Measurements from ENCODE around the gene CNTNAP5.
"Not testable (repeated sequence)": the region's sequence is repeated elsewhere in the genome, so short reads cannot be mapped to it uniquely, and the experiment has no call there.

Gene CNTNAP5

DNA sequence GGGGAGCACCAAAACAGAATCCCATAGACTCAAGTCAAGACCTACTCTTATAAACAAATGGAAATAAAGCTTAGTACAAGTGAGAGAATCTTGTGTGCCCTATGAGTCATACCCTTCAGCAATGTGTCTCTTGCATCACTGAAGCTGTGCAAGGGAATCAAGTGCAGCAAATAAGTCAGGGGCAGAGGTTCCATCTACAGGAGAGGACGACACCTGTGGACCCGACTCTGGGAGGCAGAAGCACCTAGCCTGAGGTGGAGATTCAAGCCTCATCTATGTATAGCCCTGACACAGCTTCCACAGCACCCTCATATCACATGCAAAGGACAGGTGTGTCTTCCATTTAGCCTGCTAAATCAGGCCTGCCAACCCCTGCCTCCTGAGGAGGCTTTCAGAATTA is 298.2 kb downstream of the CNTNAP5 start:
- no peak for DNase-seq (ENCODE audit: low read depth)

GRCh38 chr2:124325667-124326440 is 300.8 kb downstream of the CNTNAP5 start:
- DNase-seq (ENCODE audit: low read depth): no peak

DNA sequence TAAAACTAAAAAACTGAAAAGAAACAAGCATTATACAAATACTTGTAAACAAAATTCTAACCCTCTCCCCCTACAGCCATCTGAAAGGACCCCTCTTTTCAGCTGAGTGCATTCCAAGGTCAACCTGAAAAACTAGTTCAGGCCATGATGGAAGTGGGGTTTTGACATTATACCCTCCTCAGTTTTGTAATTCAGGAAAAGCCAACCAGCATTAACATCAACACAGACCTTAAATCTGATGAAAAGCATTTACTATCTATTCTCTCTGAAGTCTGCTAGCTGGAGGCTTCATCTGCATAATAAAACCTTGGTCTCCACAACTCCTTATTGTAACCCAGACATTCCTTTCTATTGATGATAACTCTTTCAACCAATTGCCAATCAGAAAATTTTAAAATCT is 302.2 kb downstream of the CNTNAP5 start:
- no peak for DNase-seq (ENCODE audit: low read depth)

DNA sequence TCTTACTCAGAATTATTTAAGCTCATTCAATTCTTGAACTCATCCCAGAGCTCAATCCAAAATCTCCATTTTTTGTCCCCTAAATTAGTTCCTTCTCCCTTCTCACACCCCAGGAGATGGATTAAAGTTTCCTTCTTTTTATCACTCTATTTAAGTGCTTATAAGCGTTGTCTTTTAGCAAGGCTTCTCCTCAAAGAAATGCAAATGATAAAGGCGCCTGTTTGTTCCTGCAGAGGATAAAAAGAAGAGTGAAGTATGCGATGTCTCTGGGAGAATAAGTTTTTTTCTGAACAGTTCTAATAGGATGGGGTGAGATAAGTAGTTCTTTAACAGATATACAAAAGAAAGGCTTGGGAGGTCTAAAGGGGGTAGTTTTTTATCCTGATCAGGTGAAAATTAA is 303.3 kb downstream of the CNTNAP5 start:
- no peak for DNase-seq (ENCODE audit: low read depth)

GRCh38 chr2:124333784-124334183 is 308.7 kb downstream of the CNTNAP5 start:
- DNase-seq (ENCODE audit: low read depth): no peak

- no peak for DNase-seq (ENCODE audit: low read depth)
Observed at GRCh38 chr2:124335058-124335457, 310.0 kb downstream of the CNTNAP5 start.

- no peak for DNase-seq (ENCODE audit: low read depth)
Observed at GRCh38 chr2:124339709-124340108, 314.6 kb downstream of the CNTNAP5 start.

DNA sequence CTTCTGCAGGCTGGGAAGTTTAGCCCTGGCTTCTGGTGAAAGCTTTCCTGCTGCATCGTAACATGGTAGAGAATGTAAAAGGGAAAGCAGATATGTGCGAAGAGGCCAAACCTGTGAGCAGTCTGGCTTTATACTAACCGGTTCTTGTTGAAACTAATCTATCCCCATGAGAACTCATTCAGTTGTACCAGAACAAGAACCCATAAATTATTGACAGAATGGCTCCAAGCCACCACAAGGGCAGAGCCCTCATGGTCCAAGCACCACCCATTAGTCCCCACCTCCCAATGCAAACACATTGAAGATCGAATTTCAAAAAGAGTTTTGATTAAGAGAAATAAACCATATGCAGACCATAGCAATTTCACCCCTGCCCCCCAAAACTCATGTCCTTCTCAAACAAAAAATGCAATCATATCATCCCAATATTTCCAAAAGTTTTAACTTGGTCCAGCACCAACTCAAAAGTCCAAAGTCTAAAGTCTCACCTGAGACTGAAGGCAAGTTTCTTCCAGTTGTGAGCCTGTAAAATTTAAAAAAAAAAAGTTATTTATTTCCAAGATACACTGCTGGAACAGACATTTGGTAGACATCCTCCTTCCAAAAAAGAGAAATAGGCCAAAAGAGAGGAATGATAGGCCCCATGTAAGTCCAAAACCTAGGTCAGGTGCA is 318.9 kb downstream of the CNTNAP5 start:
- no peak for DNase-seq (ENCODE audit: low read depth)

DNA sequence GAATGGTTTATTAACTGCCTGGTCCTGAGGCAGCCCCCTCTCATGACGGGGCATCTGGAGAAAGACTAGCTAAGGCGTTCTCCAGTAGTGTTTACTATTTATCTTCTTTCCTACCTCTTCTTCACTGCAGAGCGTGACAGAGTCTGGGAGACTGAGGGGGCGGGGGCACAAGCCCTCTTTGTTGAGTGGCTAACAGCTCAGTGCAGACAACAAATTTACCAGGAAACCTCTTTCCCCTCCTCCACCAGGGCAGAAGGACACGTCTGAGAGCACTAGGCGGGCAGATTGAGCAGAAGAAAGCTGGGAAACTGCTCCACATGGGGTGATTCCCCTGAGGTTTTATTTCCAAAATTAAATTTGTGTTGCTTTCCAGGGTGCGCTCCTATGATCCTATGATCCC is 322.1 kb downstream of the CNTNAP5 start:
- DNase-seq (ENCODE audit: low read depth): no peak

DNA sequence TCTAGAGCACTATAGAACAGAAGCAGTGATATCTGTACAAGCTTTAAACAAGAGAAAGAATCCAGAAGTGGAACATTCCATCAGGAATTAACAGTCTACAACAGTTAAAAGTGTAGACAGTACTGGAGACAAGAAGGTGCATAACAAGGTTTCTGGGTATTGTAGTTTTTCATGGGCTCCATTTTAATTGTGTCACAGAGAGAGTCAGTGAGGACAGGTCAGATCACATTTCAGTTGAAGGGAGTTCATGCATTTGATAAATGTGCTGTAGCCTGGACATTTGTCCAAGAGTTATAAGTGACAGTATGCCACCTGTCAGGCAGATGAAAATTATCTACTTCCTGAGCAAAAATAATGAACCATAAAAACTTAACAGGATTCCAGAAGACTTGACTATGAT is 328.6 kb downstream of the CNTNAP5 start:
- no peak for DNase-seq (ENCODE audit: low read depth)

GRCh38 chr2:124354466-124354865 is 329.4 kb downstream of the CNTNAP5 start:
- DNase-seq (ENCODE audit: low read depth): no peak

DNA sequence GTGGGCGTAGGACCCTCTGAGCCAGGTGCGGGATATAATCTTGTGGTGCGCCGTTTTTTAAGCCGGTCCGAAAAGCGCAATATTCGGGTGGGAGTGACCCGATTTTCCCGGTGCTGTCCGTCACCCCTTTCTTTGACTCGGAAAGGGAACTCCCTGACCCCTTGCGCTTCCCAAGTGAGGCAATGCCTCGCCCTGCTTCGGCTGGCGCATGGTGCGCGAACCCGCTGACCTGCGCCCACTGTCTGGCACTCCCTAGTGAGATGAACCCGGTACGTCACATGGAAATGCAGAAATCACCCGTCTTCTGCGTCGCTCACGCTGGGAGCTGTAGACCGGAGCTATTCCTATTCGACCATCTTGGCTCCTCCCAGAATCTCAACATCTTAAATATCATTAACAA is 336.9 kb downstream of the CNTNAP5 start:
- DNase-seq (ENCODE audit: low read depth): not testable (repeated sequence)

DNA sequence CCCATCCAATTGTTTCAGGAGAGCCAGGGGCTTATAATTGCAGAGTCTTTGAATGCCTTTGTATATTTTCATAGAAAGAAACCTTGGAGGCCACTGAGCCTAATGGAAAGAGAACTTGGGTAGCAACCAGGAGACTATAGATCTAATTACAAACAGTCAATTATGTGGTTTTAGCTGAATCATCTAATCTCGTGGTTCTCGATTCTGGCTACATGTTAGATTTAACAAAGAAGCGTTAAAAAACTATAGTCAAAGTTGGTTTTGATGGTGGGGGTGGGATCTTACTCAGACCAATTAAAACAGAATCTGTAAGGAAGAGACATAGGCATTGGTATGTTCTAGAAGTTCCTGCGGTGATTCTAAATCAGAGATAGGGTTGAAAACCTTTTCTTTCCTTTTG is 344.1 kb downstream of the CNTNAP5 start:
- DNase-seq (ENCODE audit: low read depth): no peak

DNA sequence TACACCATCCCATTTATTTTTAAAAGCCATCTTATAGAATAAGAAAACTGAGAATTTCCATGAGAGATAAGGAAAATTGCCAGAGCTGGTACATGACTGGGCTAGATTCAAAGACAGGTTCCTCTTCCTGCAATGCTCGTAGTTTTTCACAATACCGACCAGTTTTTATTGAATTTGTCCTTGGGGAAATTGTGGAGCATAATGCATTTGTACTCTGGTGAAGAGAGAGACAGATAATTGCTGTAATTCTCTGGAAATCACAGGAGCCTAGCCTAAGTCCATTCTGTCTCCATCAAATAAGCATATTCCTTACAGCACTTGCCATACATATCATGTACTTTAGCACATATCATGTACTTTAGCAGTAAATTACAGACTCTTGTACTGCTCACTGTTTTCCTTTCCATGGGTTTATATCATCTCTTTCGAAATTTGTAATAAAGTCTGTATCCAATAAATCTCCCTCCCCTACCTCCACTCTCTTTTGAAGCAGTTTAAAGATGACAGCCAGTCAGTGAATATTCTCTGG is 355.2 kb downstream of the CNTNAP5 start:
- DNase-seq (ENCODE audit: low read depth): no peak

GRCh38 chr2:124382067-124382618 is 357.1 kb downstream of the CNTNAP5 start:
- no peak for DNase-seq (ENCODE audit: low read depth)

- DNase-seq (ENCODE audit: low read depth): no peak
Observed at GRCh38 chr2:124395961-124396360, 370.9 kb downstream of the CNTNAP5 start.

GRCh38 chr2:124402274-124402673 is 377.2 kb downstream of the CNTNAP5 start:
- no peak for DNase-seq (ENCODE audit: low read depth)

DNA sequence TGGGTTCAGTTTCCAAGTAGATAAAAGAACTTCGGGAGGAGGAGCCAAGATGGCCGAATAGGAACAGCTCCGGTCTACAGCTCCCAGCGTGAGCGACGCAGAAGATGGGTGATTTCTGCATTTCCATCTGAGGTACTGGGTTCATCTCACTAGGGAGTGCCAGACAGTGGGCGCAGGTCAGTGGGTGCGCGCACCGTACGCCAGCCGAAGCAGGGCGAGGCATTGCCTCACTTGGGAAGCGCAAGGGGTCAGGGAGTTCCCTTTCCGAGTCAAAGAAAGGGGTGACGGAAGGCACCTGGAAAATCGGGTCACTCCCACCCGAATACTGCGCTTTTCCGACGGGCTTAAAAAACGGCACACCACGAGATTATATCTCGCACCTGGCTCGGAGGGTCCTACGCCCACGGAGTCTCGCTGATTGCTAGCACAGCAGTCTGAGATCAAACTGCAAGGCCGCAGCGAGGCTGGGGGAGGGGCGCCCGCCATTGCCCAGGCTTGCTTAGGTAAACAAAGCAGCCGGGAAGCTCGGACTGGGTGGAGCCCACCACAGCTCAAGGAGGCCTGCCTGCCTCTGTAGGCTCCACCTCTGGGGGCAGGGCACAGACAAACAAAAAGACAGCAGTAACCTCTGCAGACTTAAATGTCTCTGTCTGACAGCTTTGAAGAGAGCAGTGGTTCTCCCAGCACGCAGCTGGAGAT is 382.9 kb downstream of the CNTNAP5 start:
- DNase-seq (ENCODE audit: low read depth): not testable (repeated sequence)

- no peak for DNase-seq (ENCODE audit: low read depth)
Observed at GRCh38 chr2:124424074-124424473, 399.0 kb downstream of the CNTNAP5 start.

DNA sequence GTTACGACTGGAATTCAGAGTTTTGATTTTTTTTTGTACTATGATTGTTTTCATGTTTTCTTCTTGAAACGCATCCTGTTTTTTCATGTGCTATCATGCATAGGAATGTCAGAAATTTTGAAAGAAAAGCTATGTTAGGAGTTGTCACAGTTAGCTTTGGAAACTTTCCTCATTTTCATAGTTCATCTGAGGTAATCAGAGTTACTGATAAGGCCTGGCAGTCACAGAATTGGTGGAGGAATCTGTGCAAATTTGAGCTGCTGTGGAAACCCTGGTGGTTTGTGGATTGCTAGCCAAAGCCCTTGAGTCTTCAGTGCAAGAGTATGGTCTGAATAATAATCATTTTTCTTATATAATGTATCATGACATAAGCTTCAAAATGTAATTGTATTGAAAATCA is 401.0 kb downstream of the CNTNAP5 start:
- DNase-seq (ENCODE audit: low read depth): no peak

- no peak for DNase-seq (ENCODE audit: low read depth)
Observed at GRCh38 chr2:124426625-124427024, 401.5 kb downstream of the CNTNAP5 start.

DNA sequence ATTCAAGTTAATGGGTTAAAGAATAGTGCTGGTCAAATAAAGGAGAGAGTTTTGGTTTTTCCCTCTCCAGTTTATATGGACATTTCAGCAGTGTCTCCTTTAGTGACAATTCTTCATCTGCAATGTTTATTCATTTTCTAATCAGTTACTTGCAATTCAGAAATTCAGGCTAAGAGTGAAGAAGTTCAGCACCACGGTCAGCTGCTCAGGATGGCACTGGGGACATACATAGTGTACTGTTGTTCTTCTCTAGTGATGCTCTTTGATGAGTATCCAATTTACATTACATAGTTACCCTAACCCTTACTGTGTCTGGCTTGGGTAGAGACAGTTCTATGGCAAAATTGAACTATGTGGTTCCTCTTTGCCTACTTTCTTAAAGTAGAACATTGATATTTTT is 412.7 kb downstream of the CNTNAP5 start:
- DNase-seq (ENCODE audit: low read depth): no peak

- DNase-seq (ENCODE audit: low read depth): no peak
Observed at GRCh38 chr2:124450481-124450880, 425.4 kb downstream of the CNTNAP5 start.

All from fibroblast of gingiva (primary cell).